ENCODE measurements around the gene ASF1B.

- TF ChIP-seq YY1 (IDR thresholded peaks at IDR 0.05; ENCODE audit: insufficient read depth, insufficient read length) (no peak), SUZ12 (IDR thresholded peaks at IDR 0.05; ENCODE audit: extremely low read depth, insufficient read depth, insufficient read length) (no peak), ZNF274 (IDR thresholded peaks at IDR 0.05; ENCODE audit: low read depth, low read length) (no peak)
Measured at GRCh38 chr19:14120497-14120780, 15.9 kb downstream of the ASF1B start.

Measured in NT2/D1 (cell line).